Neural cell (in vitro differentiated cells): ENCODE results near the gene DCDC1. TPM values are rescaled to one million over a fixed set of nuclear protein-coding genes. Genes with fewer than 3 reads are reported as not detected.

Experiments used
- H2AFZ ChIP-seq: fragments of 200-600, 300-800 bp; sonication (generic), shearing (Covaris generic); 2 replicates; pipeline ENCODE4 v1.6.0; 2014; ENCODE audit warnings: low read depth, mild to moderate bottlenecking, antibody characterized with exemption, low read length, moderate library complexity
- H3F3A ChIP-seq: fragments of 200-600 bp; shearing (Covaris generic); 2 replicates; pipeline ENCODE4 v1.6.1; 2016; ENCODE audit warnings: mild to moderate bottlenecking, moderate library complexity, mixed read lengths, antibody characterized with exemption, low read length; ENCODE audit not compliant: insufficient read depth, poor library complexity, severe bottlenecking
- H3K27ac ChIP-seq: fragments of 200-600, 300-800 bp; sonication (generic), shearing (Covaris generic); 2 replicates; pipeline ENCODE4 v1.5.1; 2014; ENCODE audit warnings: mild to moderate bottlenecking, low read length, moderate library complexity
- H3K27me3 ChIP-seq: fragments of 300-800, 200-600 bp; sonication (generic), shearing (Covaris generic); 2 replicates; pipeline ENCODE4 v1.6.0; 2014; ENCODE audit warnings: mild to moderate bottlenecking, low read depth, low read length, moderate library complexity; ENCODE audit not compliant: insufficient read depth
- H3K36me3 ChIP-seq: fragments of 300-800, 200-600 bp; sonication (generic), shearing (Covaris generic); 2 replicates; pipeline ENCODE4 v1.5.1; 2014; ENCODE audit warnings: mild to moderate bottlenecking, antibody characterized with exemption, low read length, moderate library complexity; ENCODE audit not compliant: insufficient read depth
- H3K4me2 ChIP-seq: fragments of 300-800, 200-600 bp; sonication (generic), shearing (Covaris generic); 2 replicates; pipeline ENCODE4 v1.6.0; 2014; ENCODE audit warnings: mild to moderate bottlenecking, low read length
- H3K4me3 ChIP-seq: fragments of 300-800, 200-600 bp; sonication (generic), shearing (Covaris generic); 2 replicates; pipeline ENCODE4 v1.5.1; 2014; ENCODE audit warnings: mild to moderate bottlenecking, low read length, moderate library complexity
- H3K79me2 ChIP-seq: fragments of 200-600 bp; shearing (Covaris generic); replicated peaks from 2 replicates; pipeline ENCODE4 v1.6.0; 2014; ENCODE audit warnings: mild to moderate bottlenecking, low read length, moderate library complexity; ENCODE audit not compliant: insufficient read depth
- H3K9ac ChIP-seq: fragments of 300-800, 200-600 bp; sonication (generic), shearing (Covaris generic); 2 replicates; pipeline ENCODE4 v1.6.1; 2016; ENCODE audit warnings: mild to moderate bottlenecking, low read length, mixed read lengths
- H3K9me2 ChIP-seq: fragments of 200-600 bp; shearing (Covaris generic); 2 replicates; pipeline ENCODE4 v1.6.1; 2016; ENCODE audit warnings: mild to moderate bottlenecking, low read length, mixed read lengths; ENCODE audit not compliant: insufficient read depth
- H3K9me3 ChIP-seq: fragments of 200-600, 300-800 bp; sonication (generic), shearing (Covaris generic); 2 replicates; pipeline ENCODE4 v1.6.1; 2016; ENCODE audit warnings: mild to moderate bottlenecking, mixed run types, low read length, moderate library complexity, mixed read lengths
- H4K20me1 ChIP-seq: fragments of 200-600 bp; shearing (Covaris generic); 2 replicates; pipeline ENCODE4 v1.6.1; 2016; ENCODE audit warnings: mild to moderate bottlenecking, mixed run types; ENCODE audit not compliant: insufficient read depth
- CTCF ChIP-seq: fragments of 450-650 bp; IDR thresholded peaks from 2 replicates; pipeline ENCODE4 v1.5.1; 2014; ENCODE audit warnings: antibody characterized with exemption, mild to moderate bottlenecking, moderate library complexity; ENCODE audit not compliant: poor library complexity, severe bottlenecking
- EP300 ChIP-seq: fragments of 450-650 bp; conservative IDR thresholded peaks from 2 replicates; pipeline ENCODE4 v1.6.1; 2014; ENCODE audit warnings: antibody characterized with exemption, mild to moderate bottlenecking, moderate library complexity; ENCODE audit not compliant: poor library complexity, severe bottlenecking
- EZH2 ChIP-seq: fragments of 200-600, 300-800 bp; shearing (Covaris generic), sonication (generic); IDR thresholded peaks from 2 replicates; pipeline ENCODE4 v1.6.1; 2014; ENCODE audit warnings: antibody characterized with exemption, low read length, borderline replicate concordance, mild to moderate bottlenecking; ENCODE audit not compliant: insufficient read depth, poor library complexity, severe bottlenecking
- MXI1 ChIP-seq: fragments of 450-650 bp; conservative IDR thresholded peaks from 2 replicates; pipeline ENCODE4 v1.6.1; 2014; ENCODE audit warnings: antibody characterized with exemption, mild to moderate bottlenecking; ENCODE audit not compliant: poor library complexity, severe bottlenecking
- POLR2AphosphoS5 ChIP-seq: IDR thresholded peaks from 2 replicates; pipeline ENCODE4 v1.6.1; 2012
- RAD21 ChIP-seq: fragments of 450-650 bp; conservative IDR thresholded peaks from 2 replicates; pipeline ENCODE4 v1.6.1; 2014; ENCODE audit warnings: antibody characterized with exemption, mild to moderate bottlenecking, moderate library complexity
- SMC3 ChIP-seq: fragments of 450-650 bp; conservative IDR thresholded peaks from 2 replicates; pipeline ENCODE4 v1.6.1; 2014; ENCODE audit warnings: antibody characterized with exemption, mild to moderate bottlenecking, moderate library complexity; ENCODE audit not compliant: poor library complexity
- TAF1 ChIP-seq: IDR thresholded peaks from 2 replicates; pipeline ENCODE4 v1.6.1; 2012; ENCODE audit warnings: low read depth
- polyA plus RNA-seq: library from polyadenylated mRNA; depleted of rRNA; stranded (reverse); fragments of >200 nt; gene quantifications from 2 replicates; pipeline ENCODE4 v1.2.3, GENCODE V29; 2014
- TF ChIP-seq, protein P1 (sequence below): IDR thresholded peaks from 2 replicates; pipeline ENCODE4 v1.6.1; 2012; ENCODE audit warnings: borderline replicate concordance

Gene DCDC1
- polyA plus RNA-seq, 1 donor from 2014 or later: 5.0 TPM

DNA sequence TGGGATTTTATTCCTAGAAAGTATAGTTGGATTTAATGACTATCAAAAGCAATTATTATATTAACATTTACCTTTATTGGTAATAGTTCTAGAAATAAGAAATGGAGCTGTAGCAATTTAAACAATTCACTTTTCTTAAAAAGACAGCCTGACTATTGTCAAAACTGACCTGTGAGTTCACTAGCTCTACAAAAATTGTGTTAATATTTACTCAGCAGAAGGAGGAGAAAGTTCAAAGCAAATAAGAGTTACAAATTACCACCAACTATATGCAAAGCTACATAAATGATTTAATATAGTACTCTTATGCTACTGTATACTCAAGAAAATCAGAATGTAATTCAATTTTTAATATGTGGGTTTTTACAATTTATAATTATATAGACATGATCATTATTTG lies 310.0 kb downstream of the DCDC1 start:
- no peaks in the 10 kb centered on the region for H3K36me3 ChIP-seq
- no peak overlapping the region for H3K27ac ChIP-seq
- H3K4me2 ChIP-seq: no peak overlapping the region
- no peaks in the 10 kb centered on the region for H3K9me3 ChIP-seq
- no peak for TF ChIP-seq SMC3
- TF ChIP-seq EZH2: no peak
- no peak for TF ChIP-seq POLR2AphosphoS5
- TF ChIP-seq TAF1: no peak
- no peak for TF ChIP-seq MXI1
- no peak for TF ChIP-seq CTCF
- no peak for TF ChIP-seq RAD21
- no peak for TF ChIP-seq EP300
- TF ChIP-seq, protein P1, sequence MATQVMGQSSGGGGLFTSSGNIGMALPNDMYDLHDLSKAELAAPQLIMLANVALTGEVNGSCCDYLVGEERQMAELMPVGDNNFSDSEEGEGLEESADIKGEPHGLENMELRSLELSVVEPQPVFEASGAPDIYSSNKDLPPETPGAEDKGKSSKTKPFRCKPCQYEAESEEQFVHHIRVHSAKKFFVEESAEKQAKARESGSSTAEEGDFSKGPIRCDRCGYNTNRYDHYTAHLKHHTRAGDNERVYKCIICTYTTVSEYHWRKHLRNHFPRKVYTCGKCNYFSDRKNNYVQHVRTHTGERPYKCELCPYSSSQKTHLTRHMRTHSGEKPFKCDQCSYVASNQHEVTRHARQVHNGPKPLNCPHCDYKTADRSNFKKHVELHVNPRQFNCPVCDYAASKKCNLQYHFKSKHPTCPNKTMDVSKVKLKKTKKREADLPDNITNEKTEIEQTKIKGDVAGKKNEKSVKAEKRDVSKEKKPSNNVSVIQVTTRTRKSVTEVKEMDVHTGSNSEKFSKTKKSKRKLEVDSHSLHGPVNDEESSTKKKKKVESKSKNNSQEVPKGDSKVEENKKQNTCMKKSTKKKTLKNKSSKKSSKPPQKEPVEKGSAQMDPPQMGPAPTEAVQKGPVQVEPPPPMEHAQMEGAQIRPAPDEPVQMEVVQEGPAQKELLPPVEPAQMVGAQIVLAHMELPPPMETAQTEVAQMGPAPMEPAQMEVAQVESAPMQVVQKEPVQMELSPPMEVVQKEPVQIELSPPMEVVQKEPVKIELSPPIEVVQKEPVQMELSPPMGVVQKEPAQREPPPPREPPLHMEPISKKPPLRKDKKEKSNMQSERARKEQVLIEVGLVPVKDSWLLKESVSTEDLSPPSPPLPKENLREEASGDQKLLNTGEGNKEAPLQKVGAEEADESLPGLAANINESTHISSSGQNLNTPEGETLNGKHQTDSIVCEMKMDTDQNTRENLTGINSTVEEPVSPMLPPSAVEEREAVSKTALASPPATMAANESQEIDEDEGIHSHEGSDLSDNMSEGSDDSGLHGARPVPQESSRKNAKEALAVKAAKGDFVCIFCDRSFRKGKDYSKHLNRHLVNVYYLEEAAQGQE: no peak
- no peak overlapping the region for H3K4me3 ChIP-seq
- no peaks in the 10 kb centered on the region for H4K20me1 ChIP-seq
- no peaks in the 10 kb centered on the region for H3K79me2 ChIP-seq
- no peaks in the 10 kb centered on the region for H3K27me3 ChIP-seq
- no peak overlapping the region for H3K9ac ChIP-seq
- no peaks in the 10 kb centered on the region for H3F3A ChIP-seq
- no peaks in the 10 kb centered on the region for H3K9me2 ChIP-seq
- no peak overlapping the region for H2AFZ ChIP-seq

- no peaks in the 10 kb centered on the region for H3F3A ChIP-seq
- no peak overlapping the region for H2AFZ ChIP-seq
- H3K79me2 ChIP-seq: no peaks in the 10 kb centered on the region
- no peak overlapping the region for H3K9ac ChIP-seq
- H4K20me1 ChIP-seq: no peaks in the 10 kb centered on the region
- no peaks in the 10 kb centered on the region for H3K9me2 ChIP-seq
- no peaks in the 10 kb centered on the region for H3K9me3 ChIP-seq
- no peak overlapping the region for H3K4me2 ChIP-seq
- no peak overlapping the region for H3K4me3 ChIP-seq
- no peak for TF ChIP-seq RAD21
- TF ChIP-seq, protein P1: no peak
- TF ChIP-seq MXI1: no peak
- TF ChIP-seq SMC3: no peak
- no peak for TF ChIP-seq TAF1
- TF ChIP-seq EZH2: no peak
- no peak for TF ChIP-seq CTCF
- no peak for TF ChIP-seq EP300
- no peak for TF ChIP-seq POLR2AphosphoS5
- no peaks in the 10 kb centered on the region for H3K36me3 ChIP-seq
- H3K27me3 ChIP-seq: no peaks in the 10 kb centered on the region
- no peak overlapping the region for H3K27ac ChIP-seq
Measured at GRCh38 chr11:31050061-31050765, 319.3 kb downstream of the DCDC1 start.
